DOHH2 (cell line): ENCODE measurements around the gene KIF1A.

Experiments
- H3F3A ChIP-seq: fragments of 200-600 bp; sonication (generic), shearing (Covaris generic); 2 replicates; pipeline ENCODE4 v1.6.0; 2016; ENCODE audit warnings: antibody characterized with exemption, mild to moderate bottlenecking; ENCODE audit not compliant: control insufficient read depth, insufficient read depth
- H3K27ac ChIP-seq: fragments of 200-600 bp; sonication (generic); 2 replicates; pipeline ENCODE4 v1.5.1; 2014; ENCODE audit warnings: low read depth, mild to moderate bottlenecking, low read length, moderate library complexity
- H3K27me3 ChIP-seq: fragments of 200-600 bp; sonication (generic); 2 replicates; pipeline ENCODE4 v1.6.1; 2014; ENCODE audit warnings: mild to moderate bottlenecking, low read length, mixed read lengths; ENCODE audit not compliant: control insufficient read depth
- H3K36me3 ChIP-seq: fragments of 200-600 bp; sonication (generic); 2 replicates; pipeline ENCODE4 v1.6.1; 2014; ENCODE audit warnings: mild to moderate bottlenecking, low read length, moderate library complexity, mixed read lengths; ENCODE audit not compliant: control insufficient read depth
- H3K4me1 ChIP-seq: fragments of 200-600 bp; sonication (generic); 2 replicates; pipeline ENCODE4 v1.6.1; 2014; ENCODE audit warnings: mild to moderate bottlenecking, low read length, mixed read lengths; ENCODE audit not compliant: control insufficient read depth
- H3K4me2 ChIP-seq: fragments of 200-600 bp; sonication (generic); 2 replicates; pipeline ENCODE4 v1.6.0; 2014; ENCODE audit warnings: mild to moderate bottlenecking, low read length, moderate library complexity
- H3K4me3 ChIP-seq: fragments of 200-600 bp; sonication (generic); 2 replicates; pipeline ENCODE4 v1.5.1; 2014; ENCODE audit warnings: mild to moderate bottlenecking, low read length, mixed read lengths
- H3K79me2 ChIP-seq: fragments of 200-600 bp; sonication (generic); 2 replicates; pipeline ENCODE4 v1.6.1; 2014; ENCODE audit warnings: mild to moderate bottlenecking, low read length, mixed read lengths; ENCODE audit not compliant: control insufficient read depth
- H3K9me2 ChIP-seq: fragments of 200-600 bp; sonication (generic); replicated peaks from 2 replicates; pipeline ENCODE4 v1.6.1; 2014; ENCODE audit warnings: mild to moderate bottlenecking, low read length, mixed read lengths; ENCODE audit not compliant: control insufficient read depth
- H3K9me3 ChIP-seq: fragments of 200-600 bp; sonication (generic); 2 replicates; pipeline ENCODE4 v1.6.1; 2014; ENCODE audit warnings: antibody characterized with exemption, low read length, mixed read lengths; ENCODE audit not compliant: control insufficient read depth, insufficient read depth
- H4K20me1 ChIP-seq: fragments of 200-600 bp; sonication (generic); 2 replicates; pipeline ENCODE4 v1.6.0; 2014; ENCODE audit warnings: low read depth, mild to moderate bottlenecking, antibody characterized with exemption, low read length, moderate library complexity; ENCODE audit not compliant: control insufficient read depth, insufficient read depth
- CTCF ChIP-seq: fragments of 200-600 bp; sonication (generic); IDR thresholded peaks from one replicate; pipeline ENCODE4 v1.5.1; 2014; ENCODE audit warnings: antibody characterized with exemption, mild to moderate bottlenecking, low read depth, low read length; ENCODE audit not compliant: poor library complexity, severe bottlenecking
- EZH2phosphoT487 ChIP-seq: fragments of 200-600 bp; sonication (generic); IDR thresholded peaks from 2 replicates; pipeline ENCODE4 v1.6.1; 2017; ENCODE audit warnings: borderline replicate concordance, mild to moderate bottlenecking, antibody characterized with exemption, low read length, moderate library complexity, mixed read lengths

KIF1A gene

GRCh38 chr2:240672701-240673190 lies 147.3 kb downstream of the KIF1A start:
- no peaks in the 10 kb centered on the region for H3K27me3 ChIP-seq
- no peaks in the 10 kb centered on the region for H3K36me3 ChIP-seq
- H3K4me2 ChIP-seq = no peak overlapping the region
- TF ChIP-seq CTCF (no peak), EZH2phosphoT487 (no peak)
- no peaks in the 10 kb centered on the region for H3K9me2 ChIP-seq
- H3K9me3 ChIP-seq = no peaks in the 10 kb centered on the region
- no peaks in the 10 kb centered on the region for H3K79me2 ChIP-seq
- H3K4me1 ChIP-seq = no peaks in the 10 kb centered on the region
- H3K4me3 ChIP-seq = no peak overlapping the region
- H3K27ac ChIP-seq = no peak overlapping the region
- no peaks in the 10 kb centered on the region for H4K20me1 ChIP-seq
- H3F3A ChIP-seq = no peaks in the 10 kb centered on the region

GRCh38 chr2:240672076-240672700 lies 147.8 kb downstream of the KIF1A start:
- Histone ChIP-seq H3K27ac (no peak overlapping the region), H3K4me3 (no peak overlapping the region), H3K4me2 (no peak overlapping the region), H3K79me2 (no peaks in the 10 kb centered on the region), H3K36me3 (no peaks in the 10 kb centered on the region), H3K9me3 (no peaks in the 10 kb centered on the region), H4K20me1 (no peaks in the 10 kb centered on the region), H3K27me3 (peaks cover 3% of the 10 kb centered on the region), H3K9me2 (no peaks in the 10 kb centered on the region), H3K4me1 (no peaks in the 10 kb centered on the region), H3F3A (no peaks in the 10 kb centered on the region)
- no peak for TF ChIP-seq EZH2phosphoT487
- TF ChIP-seq CTCF = no peak

GRCh38 chr2:240670950-240671349 lies 149.1 kb downstream of the KIF1A start:
- Histone ChIP-seq H3K4me2 (no peak overlapping the region), H3K36me3 (no peaks in the 10 kb centered on the region), H3K9me2 (no peaks in the 10 kb centered on the region), H3F3A (no peaks in the 10 kb centered on the region), H3K4me3 (no peak overlapping the region), H3K27me3 (peaks cover 10% of the 10 kb centered on the region), H3K27ac (no peak overlapping the region), H3K9me3 (no peaks in the 10 kb centered on the region), H3K79me2 (no peaks in the 10 kb centered on the region), H4K20me1 (no peaks in the 10 kb centered on the region), H3K4me1 (no peaks in the 10 kb centered on the region)
- no peak for TF ChIP-seq EZH2phosphoT487
- no peak for TF ChIP-seq CTCF
